Measurements from ENCODE around the gene RIMBP2.
"Not testable (repeated sequence)": the region's sequence is repeated elsewhere in the genome, so short reads cannot be mapped to it uniquely, and the experiment has no call there.

RIMBP2 gene

GRCh38 chr12:130703733-130704375 is 12.2 kb downstream of the RIMBP2 start:
- no peak for DNase-seq

DNA sequence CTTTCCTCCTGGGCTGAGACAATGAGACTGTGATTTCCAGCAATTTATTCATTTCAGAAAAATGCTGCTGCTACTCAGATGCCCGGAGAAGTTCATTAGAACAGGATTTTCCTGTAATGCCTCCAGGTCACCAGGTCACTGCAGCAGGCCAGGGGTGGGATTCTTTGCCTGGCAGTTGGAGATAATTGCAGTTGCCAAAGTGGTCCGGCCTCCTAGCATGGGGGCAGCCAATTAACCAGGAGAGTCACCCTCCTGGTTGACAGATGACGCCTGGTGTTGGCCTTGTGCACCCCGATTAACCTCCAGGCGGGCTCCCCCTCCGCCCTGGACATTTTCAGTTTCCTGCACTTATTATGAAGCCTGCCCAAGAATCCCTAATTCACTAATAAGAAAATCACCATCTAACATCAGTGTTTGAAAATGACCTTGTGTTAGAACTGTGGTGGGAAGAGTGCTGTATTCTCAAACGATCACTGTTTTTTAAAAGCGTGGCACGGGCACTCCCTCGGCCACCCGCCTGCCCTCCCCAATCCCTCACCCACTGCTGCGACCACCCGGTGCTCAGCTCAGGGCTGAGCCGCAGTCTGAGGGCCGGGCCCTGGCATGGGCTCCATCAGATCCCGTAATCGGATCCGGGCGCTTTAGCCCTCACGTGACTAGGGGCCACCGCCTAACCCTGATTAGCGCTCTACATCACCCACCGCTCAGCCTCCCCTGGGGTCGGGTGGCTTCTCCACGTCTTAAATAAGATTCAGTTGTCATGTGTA is 12.9 kb downstream of the RIMBP2 start:
- no peak for DNase-seq

GRCh38 chr12:130701402-130701744 is 14.7 kb downstream of the RIMBP2 start:
- DNase-seq: no peak

DNA sequence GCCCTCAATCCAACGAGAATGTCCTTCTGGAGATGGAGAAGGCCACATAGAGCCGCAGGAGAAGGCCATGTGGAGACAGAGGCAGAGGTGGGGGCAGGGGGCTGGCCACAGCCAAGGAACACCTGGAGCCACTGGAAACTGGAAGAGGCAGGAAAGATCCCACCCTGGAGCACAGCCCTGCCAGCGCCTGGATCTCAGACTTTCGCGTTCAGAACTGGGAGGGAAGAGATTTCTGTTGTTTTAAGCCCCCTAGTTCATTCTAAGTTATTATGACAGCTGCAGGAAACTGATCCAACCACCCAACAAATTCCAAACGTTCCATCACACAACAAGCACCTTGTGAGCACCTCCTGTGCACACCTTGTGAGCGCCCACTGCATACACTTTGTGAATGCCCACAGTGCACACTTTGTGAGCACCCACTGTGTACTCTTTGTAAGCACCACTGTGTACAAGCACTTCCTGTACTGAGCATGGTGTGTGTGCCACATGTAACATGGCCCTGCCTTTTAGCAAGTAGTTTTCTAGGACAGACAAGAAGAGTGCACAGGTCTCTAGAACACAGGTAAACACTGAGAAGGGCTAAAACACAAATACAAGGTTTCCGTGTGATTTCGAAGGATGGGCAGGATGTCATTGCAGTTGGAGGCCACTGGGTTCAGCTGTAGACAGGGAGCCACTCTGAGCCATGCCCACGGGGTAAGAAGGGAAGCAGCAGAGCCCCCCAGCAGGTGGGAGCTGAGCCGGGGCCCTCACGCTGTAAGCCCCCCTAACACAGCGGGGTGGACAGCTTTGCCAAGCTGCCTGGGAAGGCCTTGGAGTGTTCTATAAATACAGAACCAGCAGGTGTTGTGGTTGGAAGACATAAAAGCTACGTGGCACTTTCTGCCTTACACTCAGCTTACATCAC is 15.4 kb downstream of the RIMBP2 start:
- DNase-seq: no peak

- no peak for DNase-seq
Measured at GRCh38 chr12:130698106-130698505, 18.0 kb downstream of the RIMBP2 start.

GRCh38 chr12:130696379-130697100 is 19.6 kb downstream of the RIMBP2 start:
- DNase-seq: no peak

DNA sequence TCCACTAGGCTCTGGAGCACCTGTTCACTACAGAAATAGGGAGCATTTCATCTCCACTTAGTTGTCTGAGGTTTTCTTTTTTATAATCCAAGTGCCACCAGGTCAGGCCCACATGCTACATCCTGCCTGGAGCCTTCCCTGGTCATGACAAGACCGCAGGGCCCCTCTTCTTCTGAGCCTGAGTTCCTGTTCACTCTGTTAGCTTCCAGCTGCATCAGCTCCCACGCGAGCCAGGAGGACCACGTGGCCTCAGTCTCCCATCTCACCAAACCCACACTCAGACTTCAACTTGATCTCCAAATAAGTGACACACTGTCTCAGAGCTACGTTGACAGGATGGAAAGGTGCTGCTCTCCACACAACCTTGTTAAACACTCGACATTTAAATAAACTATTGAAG is 21.0 kb downstream of the RIMBP2 start:
- DNase-seq: no peak

DNA sequence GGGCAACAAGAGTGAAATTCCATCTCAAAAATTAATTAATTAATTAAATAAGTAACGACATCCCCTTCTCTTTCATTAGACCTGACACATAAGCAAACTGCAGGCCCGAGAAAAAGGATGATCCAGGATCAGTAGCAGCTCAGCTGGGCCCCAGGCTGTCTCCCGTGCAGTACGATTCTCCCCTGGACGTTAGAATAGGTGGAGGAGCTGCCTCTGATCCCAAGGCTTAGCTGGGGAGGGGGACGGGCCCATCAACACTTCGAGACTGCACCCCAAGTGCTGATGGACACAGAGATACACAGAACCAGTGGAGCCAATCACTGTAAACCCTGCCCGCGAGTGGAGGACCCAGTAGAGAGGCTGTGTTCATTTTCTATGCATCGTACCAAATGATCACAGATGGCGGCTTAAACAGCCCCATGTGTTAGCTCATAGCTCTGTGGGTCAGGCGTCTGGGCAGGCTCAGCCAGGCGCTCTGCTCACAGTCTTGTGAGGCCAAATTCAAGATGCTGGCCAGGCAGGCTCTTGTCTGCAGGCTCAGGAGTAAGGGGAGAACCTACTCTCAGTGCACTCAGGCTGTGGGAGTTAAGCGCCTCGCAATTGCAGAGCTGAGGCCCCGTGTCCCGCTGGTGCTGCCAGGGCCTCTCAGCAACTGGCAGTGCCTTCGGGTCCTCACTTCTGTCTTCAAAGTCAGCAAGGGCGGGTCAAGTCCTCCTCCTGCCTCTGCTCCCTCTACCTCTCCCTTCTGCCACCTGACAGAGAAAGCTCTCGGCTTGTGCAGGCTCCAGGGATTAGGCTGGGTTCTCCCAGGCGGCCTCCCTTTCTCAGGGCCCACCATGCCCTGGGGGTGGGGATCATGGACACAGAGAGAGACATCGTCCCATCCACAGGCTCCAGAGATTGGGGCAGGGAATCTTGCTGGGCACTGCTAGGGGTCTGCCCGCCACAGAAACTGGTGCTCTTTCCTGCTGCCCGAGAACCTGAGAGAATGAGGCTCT is 26.4 kb downstream of the RIMBP2 start:
- DNase-seq: no peak

DNA sequence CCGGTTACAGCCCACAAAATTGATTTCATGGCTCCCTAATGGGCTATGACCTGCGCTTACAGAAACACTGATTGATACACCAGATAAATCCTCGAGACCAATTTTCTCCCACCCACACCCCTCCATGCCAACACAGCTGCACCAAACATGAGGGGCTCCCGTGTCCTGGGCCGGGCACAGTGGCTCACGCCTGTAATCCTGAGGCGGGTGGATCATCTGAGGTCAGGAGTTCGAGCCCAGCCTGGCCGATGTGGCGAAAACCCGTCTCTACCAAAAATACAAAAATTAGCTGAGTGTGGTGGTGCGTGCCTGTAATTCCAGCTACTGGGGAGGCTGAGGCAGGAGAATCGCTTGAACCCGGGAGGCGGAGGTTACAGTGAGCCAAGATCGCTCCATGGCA is 27.1 kb downstream of the RIMBP2 start:
- DNase-seq: not testable (repeated sequence)

- DNase-seq: no peak
Measured at GRCh38 chr12:130687796-130688778, 28.0 kb downstream of the RIMBP2 start.

DNA sequence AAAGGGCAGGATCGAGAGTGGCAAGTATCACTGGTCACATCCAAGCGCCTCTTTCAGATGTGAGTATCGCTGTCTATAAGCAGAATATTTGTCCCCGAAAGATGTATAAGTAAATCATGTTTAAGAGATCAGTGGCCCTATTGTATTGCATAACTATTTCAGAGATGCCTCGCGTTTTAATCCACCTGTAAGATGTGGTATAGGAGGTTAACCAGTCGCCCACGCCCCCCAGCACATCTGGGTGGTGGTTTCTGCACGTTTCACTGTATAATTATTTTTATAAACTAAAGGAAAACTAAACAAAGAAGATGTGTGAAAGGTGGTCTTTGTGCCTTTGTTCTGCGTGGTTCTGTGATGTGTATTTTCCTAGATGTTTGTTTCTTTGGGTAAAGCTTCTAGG is 28.9 kb downstream of the RIMBP2 start:
- DNase-seq: no peak

- no peak for DNase-seq
Measured at GRCh38 chr12:130686511-130686991, 29.5 kb downstream of the RIMBP2 start.

DNA sequence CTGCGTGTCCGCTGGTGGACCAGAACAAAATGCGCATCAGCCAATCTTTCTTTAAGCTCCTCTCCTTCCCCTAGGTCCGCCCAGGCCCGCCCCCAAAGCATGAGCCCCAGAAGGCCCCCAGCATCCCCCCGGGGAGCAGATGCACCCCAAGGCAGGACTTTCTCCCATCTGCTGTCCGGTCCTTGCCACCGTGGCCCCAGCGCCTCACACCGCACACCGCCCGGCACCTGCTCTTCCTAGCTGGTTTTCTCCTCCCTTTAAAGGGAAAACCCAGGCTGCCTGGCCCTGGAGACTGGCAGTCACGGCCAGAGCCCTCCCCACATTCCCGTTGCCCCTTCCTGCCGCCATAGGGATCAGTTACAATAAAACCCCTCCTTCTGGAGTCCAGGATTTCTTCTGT is 30.2 kb downstream of the RIMBP2 start:
- no peak for DNase-seq

GRCh38 chr12:130685250-130685787 is 30.8 kb downstream of the RIMBP2 start:
- no peak for DNase-seq

GRCh38 chr12:130683811-130684210 is 32.3 kb downstream of the RIMBP2 start:
- DNase-seq: no peak

GRCh38 chr12:130683080-130683479 is 33.0 kb downstream of the RIMBP2 start:
- no peak for DNase-seq

- DNase-seq: no peak
Measured at GRCh38 chr12:130680451-130680990, 35.6 kb downstream of the RIMBP2 start.

DNA sequence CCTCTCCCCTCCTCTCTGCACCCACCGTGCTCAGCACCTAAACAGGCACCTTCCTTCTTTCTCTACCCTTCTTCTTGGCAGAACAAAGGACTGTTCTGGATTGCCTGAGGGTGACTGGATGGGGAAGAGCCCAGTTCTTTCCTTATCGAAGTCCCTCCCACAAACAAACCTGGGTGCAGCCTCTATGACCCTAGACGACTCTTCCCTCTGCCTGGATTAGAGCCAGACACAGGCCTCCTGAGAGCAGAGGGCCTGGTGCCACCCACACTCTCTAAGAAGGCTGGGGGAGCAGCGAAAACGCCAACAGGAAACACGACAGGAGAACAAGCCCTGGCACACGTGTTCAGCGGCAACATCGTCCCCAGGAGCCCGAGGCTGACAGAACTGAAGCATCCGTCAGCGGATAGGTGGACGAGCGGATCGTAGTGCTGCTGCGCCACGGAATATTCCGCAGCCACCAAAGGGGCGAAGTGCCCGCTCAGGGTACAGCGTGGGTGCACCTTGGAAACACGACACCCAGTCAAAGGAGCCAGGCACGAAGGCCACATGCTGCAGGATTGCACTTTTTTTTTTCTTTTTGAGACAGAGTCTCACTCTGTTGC is 38.0 kb downstream of the RIMBP2 start:
- DNase-seq: no peak

- no peak for DNase-seq
Measured at GRCh38 chr12:130675791-130676190, 40.3 kb downstream of the RIMBP2 start.

All from left hindlimb (tissue), 1 donor.